ENCODE measurements around the gene INAVA.

DNA sequence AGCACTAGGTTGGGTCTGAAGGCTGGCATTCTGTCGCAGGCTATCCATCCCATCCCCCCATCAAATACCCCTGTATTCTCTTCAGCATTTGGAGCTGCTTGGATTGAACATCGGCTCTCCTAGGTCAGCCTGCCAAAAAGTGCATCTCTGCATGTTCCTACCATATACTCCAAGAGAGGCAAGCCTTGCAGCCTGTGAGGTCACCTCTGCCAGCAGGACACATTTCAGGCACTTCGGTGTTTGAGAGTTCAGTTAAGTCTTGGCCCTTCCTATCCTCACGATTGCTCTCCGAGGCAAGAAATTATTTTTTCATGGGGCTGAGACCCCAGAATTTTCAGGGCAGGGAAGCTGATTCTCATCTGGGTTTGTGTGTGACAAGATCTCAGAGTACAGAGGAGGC is 19.3 kb upstream of the INAVA start:
- no peak for TF ChIP-seq CTCF (IDR thresholded peaks at IDR 0.05)
- no peak for TF ChIP-seq POLR2AphosphoS5 (IDR thresholded peaks at IDR 0.05)
- TF ChIP-seq EP300 (IDR thresholded peaks at IDR 0.05) = no peak

Data from upper lobe of left lung (tissue), 4 donors.